ENCODE results near the gene PRELID3B. TPM values are rescaled to one million over a fixed set of nuclear protein-coding genes. Genes with fewer than 3 reads are reported as not detected.

The PRELID3B gene
- total and polyA plus RNA-seq, 2 of the 13 experiments (the other 11 are each of a cell fraction or from before 2014, with no cell fraction given) = 23.3 to 42.6 TPM

- TF ChIP-seq ZNF878 (CRISPR knock-in tag; IDR thresholded peaks at IDR 0.05) = no peak
- TF ChIP-seq HOXD1 (CRISPR knock-in tag; IDR thresholded peaks at IDR 0.05) = peak; percentile 35; the same call in 1 of the 2 replicates
- TF ChIP-seq ATF2 (CRISPR knock-in tag; IDR thresholded peaks at IDR 0.05) = 0 out of 2 replicates have a peak, but pooled peaks have one; percentile 54
- TF ChIP-seq NBN (conservative IDR thresholded peaks at IDR 0.05) = no peak
- TF ChIP-seq BRD4 (CRISPR knock-in tag; IDR thresholded peaks at IDR 0.05) = peak; percentile 97
- peak; percentile 81 for TF ChIP-seq ZFP36L1 (CRISPR knock-in tag; IDR thresholded peaks at IDR 0.05)
- TF ChIP-seq RFX5 (IDR thresholded peaks at IDR 0.05; ENCODE audit: low read depth, low read length) = peak; percentile 77
- peak; percentile 77; the same call in 1 of the 2 replicates for TF ChIP-seq KLF11 (CRISPR knock-in tag; IDR thresholded peaks at IDR 0.05)
- no peak for TF ChIP-seq NFRKB (IDR thresholded peaks at IDR 0.05)
- peak; percentile 61; the same call in 1 of the 2 replicates for TF ChIP-seq FOXK1 (CRISPR knock-in tag; IDR thresholded peaks at IDR 0.05; ENCODE audit: borderline replicate concordance, low read depth)
- TF ChIP-seq NCOA2 (CRISPR knock-in tag; IDR thresholded peaks at IDR 0.05) = peak; percentile 48
- TF ChIP-seq POLR2G (IDR thresholded peaks at IDR 0.05; ENCODE audit: low read depth, low read length) = peak; percentile 99
- TF ChIP-seq ZNF160 (CRISPR knock-in tag; IDR thresholded peaks at IDR 0.05) = peak; percentile 95
- 0 out of 2 replicates have a peak, but pooled peaks have one; percentile 16 for TF ChIP-seq ZNF24 (IDR thresholded peaks at IDR 0.05)
- peak; percentile 59; the same call in 1 of the 2 replicates for TF ChIP-seq ZNF124 (CRISPR knock-in tag; IDR thresholded peaks at IDR 0.05)
- peak; percentile 29; the same call in 1 of the 2 replicates for TF ChIP-seq HIC2 (CRISPR knock-in tag; IDR thresholded peaks at IDR 0.05; ENCODE audit: low read depth)
- no peak for TF ChIP-seq ZNF577 (CRISPR knock-in tag; IDR thresholded peaks at IDR 0.05; ENCODE audit: borderline replicate concordance, low read depth)
- TF ChIP-seq, protein P1, sequence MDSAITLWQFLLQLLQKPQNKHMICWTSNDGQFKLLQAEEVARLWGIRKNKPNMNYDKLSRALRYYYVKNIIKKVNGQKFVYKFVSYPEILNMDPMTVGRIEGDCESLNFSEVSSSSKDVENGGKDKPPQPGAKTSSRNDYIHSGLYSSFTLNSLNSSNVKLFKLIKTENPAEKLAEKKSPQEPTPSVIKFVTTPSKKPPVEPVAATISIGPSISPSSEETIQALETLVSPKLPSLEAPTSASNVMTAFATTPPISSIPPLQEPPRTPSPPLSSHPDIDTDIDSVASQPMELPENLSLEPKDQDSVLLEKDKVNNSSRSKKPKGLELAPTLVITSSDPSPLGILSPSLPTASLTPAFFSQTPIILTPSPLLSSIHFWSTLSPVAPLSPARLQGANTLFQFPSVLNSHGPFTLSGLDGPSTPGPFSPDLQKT (CRISPR knock-in tag; IDR thresholded peaks at IDR 0.05; ENCODE audit: borderline replicate concordance) = no peak
- peak; percentile 97 for TF ChIP-seq RBM39 (IDR thresholded peaks at IDR 0.05; ENCODE audit: low read depth, low read length, poor library complexity, severe bottlenecking)
- no peak for TF ChIP-seq FIP1L1 (IDR thresholded peaks at IDR 0.05; ENCODE audit: borderline replicate concordance, insufficient read depth, low read depth, low read length)
- peak; percentile 91 for TF ChIP-seq TOPORS (CRISPR knock-in tag; IDR thresholded peaks at IDR 0.05)
Measured at GRCh38 chr20:59032023-59032712, 10.4 kb downstream of the PRELID3B start, which contains the start of gene ATP5F1E (continued).

All from HepG2 (cell line).